ENCODE measurements around the gene KRTAP5-4. TPM values are rescaled to one million over a fixed set of nuclear protein-coding genes. Genes with fewer than 3 reads are reported as not detected.
"Not testable (repeated sequence)": the region's sequence is repeated elsewhere in the genome, so short reads cannot be mapped to it uniquely, and the experiment has no call there.

Gene KRTAP5-4
- total RNA-seq, 1 donor, result not detected

DNA sequence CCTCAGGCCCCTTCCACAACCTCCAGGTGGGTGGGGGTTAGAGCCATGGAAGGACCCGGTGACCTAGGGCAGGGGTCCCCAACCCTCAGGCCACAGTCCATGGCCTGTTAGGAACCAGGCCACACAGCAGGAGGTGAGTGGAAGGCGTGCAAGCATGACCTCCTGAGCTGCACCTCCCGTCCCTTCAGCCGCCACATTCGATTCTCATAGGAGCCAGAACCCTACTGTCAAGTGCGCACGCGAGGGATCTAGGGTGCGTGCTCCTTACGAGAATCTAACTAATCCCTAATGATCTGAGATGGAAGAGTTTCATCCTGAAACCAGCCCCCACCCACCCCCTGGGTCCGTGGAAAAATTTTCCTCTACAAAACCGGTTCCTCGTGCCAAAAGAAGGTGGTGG is 3.6 kb upstream of the KRTAP5-4 start:
- TF ChIP-seq, protein P1, sequence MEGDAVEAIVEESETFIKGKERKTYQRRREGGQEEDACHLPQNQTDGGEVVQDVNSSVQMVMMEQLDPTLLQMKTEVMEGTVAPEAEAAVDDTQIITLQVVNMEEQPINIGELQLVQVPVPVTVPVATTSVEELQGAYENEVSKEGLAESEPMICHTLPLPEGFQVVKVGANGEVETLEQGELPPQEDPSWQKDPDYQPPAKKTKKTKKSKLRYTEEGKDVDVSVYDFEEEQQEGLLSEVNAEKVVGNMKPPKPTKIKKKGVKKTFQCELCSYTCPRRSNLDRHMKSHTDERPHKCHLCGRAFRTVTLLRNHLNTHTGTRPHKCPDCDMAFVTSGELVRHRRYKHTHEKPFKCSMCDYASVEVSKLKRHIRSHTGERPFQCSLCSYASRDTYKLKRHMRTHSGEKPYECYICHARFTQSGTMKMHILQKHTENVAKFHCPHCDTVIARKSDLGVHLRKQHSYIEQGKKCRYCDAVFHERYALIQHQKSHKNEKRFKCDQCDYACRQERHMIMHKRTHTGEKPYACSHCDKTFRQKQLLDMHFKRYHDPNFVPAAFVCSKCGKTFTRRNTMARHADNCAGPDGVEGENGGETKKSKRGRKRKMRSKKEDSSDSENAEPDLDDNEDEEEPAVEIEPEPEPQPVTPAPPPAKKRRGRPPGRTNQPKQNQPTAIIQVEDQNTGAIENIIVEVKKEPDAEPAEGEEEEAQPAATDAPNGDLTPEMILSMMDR (IDR thresholded peaks at IDR 0.05; ENCODE audit: insufficient read depth, low read depth, low read length), result no peak
- H3K4me3 ChIP-seq (ENCODE audit: low read depth, low read length), result no peak overlapping the region
- no peak for DNase-seq (ENCODE audit: low read depth)

DNA sequence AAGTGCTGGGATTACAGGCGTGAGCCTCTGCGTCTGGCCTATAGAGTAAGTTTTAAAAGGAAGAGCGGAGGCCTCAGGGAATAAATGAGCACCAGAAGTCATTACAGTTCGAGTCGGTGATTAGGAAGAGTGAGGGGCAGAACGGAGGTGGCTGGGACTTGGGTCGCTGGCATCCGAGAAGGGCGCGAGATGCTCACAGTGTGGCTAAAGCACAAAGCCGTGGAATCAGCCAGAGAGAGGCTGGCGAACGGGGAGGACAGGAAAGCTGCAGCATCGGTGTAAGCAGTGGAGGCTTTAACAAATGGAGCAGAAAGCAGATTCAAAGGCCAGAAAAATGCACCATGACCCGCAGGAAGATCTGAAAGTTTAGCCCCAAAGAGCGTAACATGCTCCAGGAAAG is 2.7 kb upstream of the KRTAP5-4 start:
- H3K4me3 ChIP-seq (ENCODE audit: low read depth, low read length), result no peak overlapping the region
- TF ChIP-seq, protein P1 (IDR thresholded peaks at IDR 0.05; ENCODE audit: insufficient read depth, low read depth, low read length), result no peak
- DNase-seq (ENCODE audit: low read depth), result no peak

DNA sequence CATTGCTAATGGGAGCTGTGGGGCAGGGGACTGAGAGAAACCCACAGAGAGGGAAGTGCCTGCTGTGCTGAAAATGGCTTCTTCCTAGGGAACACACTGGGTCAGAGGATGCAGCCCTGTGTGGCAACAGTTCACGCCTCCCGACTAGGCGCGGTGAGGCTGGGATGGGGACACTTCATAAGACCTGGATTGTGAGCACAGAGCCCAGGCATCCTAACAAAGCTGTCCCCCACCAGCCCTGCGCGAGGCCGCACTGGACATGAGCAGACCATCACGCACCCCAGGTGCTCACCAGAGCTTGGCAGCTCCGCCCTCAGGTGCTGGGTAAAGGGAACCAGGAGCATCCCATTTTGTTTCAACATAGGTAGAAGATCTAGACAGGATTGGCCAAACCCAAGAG is 1.8 kb upstream of the KRTAP5-4 start:
- TF ChIP-seq, protein P1 (IDR thresholded peaks at IDR 0.05; ENCODE audit: insufficient read depth, low read depth, low read length), result no peak

DNA sequence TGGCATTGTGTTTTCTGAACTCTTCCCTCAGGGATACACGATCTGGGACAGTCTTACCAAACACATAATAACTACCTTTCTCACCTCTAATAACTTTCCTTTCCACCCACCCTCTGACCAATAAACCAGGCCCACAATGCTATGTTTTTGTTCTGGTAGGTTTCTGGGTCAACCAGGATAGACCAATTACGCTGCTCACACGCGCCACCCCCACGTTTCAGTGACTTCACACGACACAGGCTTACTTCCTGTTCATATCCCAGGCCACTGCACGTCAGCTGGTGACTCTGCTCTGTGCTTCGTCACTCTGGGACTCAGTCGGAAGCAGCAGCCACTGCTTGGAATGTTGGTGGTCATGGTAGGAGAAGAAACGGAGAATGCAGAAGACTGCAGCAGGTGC is 2.5 kb downstream of the KRTAP5-4 start:
- TF ChIP-seq, protein P1 (IDR thresholded peaks at IDR 0.05; ENCODE audit: insufficient read depth, low read depth, low read length), result no peak
- peak; percentile 20 for DNase-seq (ENCODE audit: low read depth)
- no peak overlapping the region for H3K4me3 ChIP-seq (ENCODE audit: low read depth, low read length)

More for the DNA sequence above, 1.8 kb upstream of the KRTAP5-4 start:
- H3K4me3 ChIP-seq (ENCODE audit: low read depth, low read length), result no peak overlapping the region
- no peak for DNase-seq (ENCODE audit: low read depth)

DNA sequence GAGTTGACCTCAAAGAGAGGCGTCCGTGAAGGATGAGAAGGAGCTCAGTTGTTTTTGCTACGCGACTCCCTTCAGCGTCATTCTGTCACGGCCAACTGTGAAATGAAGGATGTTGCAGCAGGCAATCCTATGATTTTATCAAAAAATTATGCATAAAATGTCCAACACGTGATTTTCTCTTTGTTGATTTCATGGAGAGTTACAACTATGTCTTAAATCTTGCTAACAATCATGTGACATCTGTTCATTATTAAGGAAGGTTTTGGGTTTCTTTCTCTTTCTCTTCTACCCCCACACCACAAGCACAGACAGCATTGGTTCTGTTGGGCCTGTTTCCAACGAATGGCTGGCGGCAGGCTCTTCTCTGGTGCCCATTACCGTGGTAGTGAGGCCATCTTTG is 3.7 kb downstream of the KRTAP5-4 start:
- DNase-seq (ENCODE audit: low read depth), result peak; percentile 12
- H3K4me3 ChIP-seq (ENCODE audit: low read depth, low read length), result no peak overlapping the region
- TF ChIP-seq, protein P1 (IDR thresholded peaks at IDR 0.05; ENCODE audit: insufficient read depth, low read depth, low read length), result no peak

DNA sequence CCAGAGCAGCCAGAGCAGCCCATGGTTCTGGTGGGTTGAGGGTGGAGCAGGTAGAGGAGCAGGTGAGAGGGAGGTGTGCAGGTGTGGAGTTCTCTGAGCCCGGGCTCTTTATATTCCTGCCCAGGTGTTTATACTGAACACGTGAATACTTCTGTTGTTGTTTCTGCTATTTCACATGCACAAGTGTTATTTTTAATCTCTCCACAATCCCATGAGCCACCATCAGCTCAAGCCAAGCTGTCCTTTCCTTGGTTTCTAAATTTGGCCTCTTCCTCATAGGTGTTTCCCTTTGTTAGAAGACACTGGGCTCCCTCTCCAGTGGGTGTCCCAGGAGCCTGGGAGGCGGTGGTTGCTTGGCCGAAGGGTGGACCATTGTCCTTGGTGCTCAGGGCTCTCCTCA is 13.6 kb downstream of the KRTAP5-4 start, which contains the start of gene KRTAP5-3:
Gene KRTAP5-3 (minus strand): TSS at position 101 of the 400 bp plus-strand sequence. CDS start 78 bp downstream, at position 23.
- no peak for DNase-seq (ENCODE audit: low read depth)
- no peak within 1 kb of the TSS for H3K4me3 ChIP-seq (ENCODE audit: low read depth, low read length)
- TF ChIP-seq, protein P1 (IDR thresholded peaks at IDR 0.05; ENCODE audit: insufficient read depth, low read depth, low read length), result no peak

DNA sequence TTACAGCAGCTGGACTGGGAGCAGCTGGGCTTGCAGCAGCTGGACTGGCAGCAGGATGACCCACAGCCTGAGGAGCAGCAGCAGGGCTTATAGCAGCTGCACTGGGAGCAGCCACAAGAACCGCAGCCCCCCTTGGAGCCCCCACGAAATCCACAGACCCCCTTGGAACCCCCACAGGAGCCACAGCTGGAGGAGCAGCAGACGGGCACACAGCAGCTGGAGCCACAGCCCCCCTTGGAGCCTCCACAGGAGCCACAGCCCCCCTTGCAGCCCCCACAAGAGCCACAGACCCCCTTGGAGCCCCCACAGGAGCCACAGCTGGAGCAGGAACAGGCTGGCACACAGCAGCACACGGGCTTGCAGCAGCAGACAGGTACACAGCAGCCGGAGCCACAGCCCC is 14.0 kb downstream of the KRTAP5-4 start:
- not testable (repeated sequence) for DNase-seq (ENCODE audit: low read depth); H3K4me3 ChIP-seq (ENCODE audit: low read depth, low read length)

DNA sequence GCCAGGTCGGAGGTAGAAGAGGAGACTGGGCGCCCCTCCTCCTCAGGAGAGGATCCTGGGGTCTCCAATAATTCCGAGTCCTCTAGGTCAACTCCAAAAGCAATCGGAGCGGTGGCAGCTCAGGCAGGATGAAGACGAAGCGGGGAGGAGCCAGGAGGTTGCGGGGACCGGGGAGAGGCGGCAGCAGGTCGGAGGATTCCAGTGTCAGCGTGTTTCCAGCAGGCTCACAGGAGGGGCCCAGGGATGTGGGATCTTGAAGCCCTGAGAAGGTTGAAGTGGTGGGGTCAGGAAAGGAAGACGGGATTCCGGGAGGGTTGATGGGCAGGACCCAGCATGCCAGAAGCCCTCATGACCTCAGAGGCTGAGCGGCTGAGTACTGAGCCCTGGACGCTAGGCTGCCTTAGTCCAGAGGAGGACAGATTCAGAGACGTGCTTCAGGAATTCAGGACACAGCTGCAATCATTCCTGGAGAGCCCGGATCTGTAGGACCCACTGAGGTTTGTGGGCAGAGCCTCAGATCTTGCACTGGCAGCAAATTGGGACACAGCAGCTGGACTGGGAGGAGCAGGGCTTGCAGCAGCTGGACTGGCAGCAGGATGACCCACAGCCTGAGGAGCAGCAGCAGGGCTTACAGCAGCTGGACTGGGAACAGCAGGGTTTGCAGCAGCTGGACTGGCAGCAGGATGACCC is 14.6 kb downstream of the KRTAP5-4 start:
- not testable (repeated sequence) for H3K4me3 ChIP-seq (ENCODE audit: low read depth, low read length); DNase-seq (ENCODE audit: low read depth)

DNA sequence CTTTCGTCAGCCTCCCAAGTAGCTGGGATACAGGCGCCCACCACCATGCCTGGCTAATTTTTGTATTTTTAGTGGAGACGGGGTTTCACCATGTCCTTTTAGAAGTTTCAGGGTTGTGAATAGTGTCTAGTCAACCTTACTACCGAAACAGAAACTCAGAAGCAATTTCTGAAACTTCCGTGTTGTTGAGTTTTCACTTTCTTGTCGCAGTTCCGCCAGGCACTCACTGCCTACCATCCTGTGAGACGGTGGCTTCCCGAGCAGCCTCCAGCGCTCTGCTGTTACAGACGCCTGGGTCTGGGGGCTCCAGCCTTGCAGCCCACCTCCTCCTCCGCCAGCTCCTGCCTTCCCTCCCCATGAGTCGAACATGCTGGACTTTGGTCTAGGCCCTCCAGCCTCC is 16.0 kb downstream of the KRTAP5-4 start:
- H3K4me3 ChIP-seq (ENCODE audit: low read depth, low read length); DNase-seq (ENCODE audit: low read depth): not testable (repeated sequence)

All from fibroblast of villous mesenchyme (primary cell).